Stimulated activated naive CD4-positive, alpha-beta T cell (primary cell): Measurements from ENCODE around the gene C1orf174.
A peak's percentile ranks its signal among the peaks of the same experiment; 100 is the strongest.

Experiments used
- DNase-seq, 6 experiments: peaks; one replicate each; lab custom pipeline; 2025; lab: John Stamatoyannopoulos, UW

Gene C1orf174

DNA sequence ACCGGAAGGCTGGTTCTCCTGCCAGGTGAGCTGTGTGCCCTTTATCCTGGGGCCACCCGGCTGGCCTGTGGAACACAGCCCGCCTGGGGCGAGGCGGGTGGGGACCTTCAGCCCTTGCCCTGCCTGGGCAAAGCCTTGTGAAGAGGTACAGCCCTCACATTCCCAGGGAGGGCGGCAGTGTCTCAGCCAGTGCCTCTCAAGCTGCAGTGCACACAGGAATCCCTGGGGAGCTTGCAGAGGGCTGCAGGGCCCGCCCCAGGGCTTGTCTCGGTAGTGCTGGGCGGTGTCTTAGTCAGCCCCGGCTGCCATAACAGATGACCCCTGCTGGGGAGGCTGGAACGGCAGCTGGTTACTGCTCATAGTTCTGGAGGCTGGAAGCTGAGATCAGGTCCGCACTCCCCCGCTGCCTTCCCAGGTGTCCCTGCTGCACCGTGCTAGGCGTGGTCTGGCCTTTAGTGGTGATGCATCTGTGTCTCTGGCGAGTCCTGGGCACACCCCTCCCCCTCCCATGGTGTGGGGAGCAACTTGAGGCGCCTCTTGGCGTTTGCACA lies 30.2 kb downstream of the C1orf174 start:
- DNase-seq, result no peak

DNA sequence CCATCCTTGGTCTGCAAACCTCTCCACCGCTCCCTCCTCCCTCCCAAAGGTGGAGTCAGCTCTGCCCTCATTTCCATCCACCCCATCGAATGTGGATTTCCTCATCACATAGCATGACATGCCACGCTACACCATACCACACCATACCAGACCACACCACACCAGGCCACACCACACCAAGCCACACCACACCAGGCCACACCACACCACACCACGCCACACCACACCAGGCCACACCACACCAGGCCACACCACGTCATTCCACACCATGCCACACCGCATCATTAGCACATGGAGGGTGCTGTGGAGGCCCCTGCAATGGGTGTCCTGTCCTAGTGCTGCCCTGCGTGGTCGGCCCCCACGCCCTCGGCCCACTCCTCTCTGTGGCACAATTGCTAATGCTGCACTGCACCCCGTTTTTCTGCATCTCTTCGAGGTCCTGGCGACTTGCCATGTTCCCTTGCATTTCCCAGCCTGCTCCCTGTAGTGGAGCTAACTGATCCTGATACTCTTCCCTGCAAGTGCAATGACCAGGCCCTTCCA lies 31.5 kb downstream of the C1orf174 start:
- DNase-seq, result no peak

DNA sequence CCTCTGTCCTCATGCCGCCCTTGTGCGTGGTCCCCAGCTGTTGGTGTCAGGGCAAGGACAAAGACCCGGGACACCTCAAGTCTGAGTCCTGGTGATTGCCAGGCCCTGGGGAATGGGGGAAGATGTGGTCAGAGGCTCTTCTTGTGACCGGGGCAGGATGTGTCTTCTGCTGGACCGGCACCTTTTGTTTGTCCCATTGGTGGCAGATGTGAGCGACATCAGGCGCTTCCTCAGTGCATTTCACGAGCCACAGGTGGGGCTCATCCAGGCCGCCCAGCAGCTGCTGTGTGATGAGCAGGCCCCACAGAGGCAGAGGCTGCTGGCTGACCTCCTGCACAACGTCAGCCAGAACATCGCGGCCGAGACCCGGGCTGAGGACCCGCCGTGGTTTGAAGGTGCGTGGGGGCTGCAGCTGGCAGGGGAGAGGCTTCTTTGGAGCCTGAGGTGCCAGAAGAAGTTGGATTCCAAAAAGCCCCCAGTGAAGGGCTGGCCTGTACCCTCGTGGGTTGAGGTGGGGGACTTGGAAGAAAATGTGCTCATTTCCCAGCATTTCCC lies 34.4 kb downstream of the C1orf174 start:
- DNase-seq, result no peak

DNA sequence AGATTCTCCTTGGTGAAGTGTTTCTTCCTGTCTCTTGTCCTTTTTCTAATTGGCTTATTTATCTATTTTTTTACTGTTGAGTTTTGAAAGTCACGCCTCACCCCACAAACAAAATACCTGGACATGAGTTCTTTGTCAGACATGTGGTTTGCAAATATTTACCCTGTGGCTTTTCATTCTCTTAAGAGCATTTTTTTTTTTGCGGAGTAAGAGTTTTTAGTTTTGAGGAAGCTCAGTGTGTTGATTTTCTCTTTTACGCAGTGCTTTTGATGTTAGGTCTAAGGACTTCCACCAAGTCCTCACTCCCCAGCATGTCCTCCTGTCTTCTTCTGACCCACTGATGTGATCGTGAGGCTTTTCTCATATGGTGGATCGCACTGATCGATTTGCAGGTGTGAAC lies 35.2 kb downstream of the C1orf174 start:
- DNase-seq, result no peak

DNA sequence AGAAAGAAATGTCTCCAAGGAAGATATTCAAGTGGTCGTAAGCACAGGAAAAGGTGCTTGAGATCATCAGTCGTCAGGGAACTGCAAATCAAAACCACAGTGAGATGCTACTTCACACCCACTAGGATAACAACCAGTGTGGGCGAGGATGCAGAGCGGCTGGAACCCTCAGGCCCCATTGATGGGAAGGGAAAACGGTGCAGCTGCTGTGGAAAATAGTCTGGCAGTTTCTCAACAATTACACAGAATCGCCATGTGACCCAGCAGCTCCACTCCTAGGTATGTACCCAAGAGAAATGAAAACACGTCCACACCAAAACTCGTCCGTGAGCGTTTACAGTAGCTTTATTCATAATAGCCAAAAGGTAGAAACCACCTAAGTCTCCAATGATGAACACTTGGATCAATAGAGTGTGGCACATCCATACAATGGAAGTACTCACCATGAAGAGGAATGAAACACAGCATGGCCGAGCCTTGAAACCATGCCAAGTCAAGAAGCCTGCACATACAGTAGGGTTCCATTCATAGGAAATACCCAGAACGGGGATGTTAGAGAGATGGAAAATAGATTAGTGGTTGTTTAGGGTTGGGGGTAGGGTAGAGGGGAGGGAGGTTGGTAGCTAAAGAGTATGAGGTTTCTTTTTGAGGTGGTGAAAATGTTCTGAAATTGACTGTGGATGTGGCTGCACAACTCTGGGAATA lies 36.7 kb downstream of the C1orf174 start:
- DNase-seq, result no peak

DNA sequence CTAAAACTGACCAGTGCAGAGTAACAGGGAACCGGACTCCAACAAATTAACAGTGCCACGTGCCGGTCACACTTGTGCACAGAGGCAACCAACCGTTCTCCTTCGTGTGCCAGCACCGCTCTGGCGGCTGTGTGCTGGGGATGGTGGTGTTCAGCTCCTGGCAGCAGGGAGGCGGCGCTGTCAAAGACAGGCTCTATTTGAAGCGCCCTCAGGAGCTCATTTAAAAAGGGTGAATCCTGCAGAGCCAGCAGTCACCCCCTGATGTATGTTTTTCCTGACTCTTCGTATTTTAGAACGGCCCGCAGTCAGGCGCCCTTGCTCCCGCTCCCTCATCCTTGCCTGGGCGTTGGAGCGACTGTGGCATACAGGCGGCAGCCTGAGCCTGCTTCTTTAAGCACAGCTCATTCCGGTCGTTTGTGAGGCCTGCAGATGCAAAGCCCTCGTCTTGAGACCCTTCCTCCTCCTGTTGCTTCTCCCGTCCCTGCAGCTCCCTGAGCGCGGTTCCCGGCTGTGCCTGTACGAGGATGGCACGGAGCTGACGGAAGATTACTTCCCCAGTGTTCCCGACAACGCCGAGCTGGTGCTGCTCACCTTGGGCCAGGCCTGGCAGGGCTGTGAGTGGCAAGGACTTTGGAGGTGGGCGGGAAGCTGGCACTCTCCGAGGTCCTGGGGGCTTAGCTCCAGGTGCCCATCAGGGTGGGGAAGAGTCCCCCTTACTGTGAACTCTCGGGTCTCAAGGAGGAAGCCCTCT lies 41.7 kb downstream of the C1orf174 start:
- DNase-seq, result no peak

DNA sequence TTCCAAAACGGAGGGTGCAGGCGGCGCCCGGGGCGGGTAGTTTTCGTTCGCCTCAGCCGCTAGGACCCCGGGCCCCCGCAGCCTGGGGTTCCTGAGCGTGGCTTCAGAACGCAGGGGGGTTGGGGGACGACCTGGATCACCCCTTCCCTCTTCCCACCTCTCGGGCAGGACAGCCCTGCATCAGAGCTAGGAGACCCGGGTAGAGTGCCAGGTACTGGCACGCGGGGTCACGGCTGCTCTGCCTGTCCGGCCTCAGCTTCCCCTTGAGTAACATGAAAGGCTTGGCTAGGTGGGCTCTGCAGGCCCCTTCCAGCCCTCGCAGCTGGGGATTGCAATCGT lies 42.3 kb downstream of the C1orf174 start:
- DNase-seq, result no peak

DNA sequence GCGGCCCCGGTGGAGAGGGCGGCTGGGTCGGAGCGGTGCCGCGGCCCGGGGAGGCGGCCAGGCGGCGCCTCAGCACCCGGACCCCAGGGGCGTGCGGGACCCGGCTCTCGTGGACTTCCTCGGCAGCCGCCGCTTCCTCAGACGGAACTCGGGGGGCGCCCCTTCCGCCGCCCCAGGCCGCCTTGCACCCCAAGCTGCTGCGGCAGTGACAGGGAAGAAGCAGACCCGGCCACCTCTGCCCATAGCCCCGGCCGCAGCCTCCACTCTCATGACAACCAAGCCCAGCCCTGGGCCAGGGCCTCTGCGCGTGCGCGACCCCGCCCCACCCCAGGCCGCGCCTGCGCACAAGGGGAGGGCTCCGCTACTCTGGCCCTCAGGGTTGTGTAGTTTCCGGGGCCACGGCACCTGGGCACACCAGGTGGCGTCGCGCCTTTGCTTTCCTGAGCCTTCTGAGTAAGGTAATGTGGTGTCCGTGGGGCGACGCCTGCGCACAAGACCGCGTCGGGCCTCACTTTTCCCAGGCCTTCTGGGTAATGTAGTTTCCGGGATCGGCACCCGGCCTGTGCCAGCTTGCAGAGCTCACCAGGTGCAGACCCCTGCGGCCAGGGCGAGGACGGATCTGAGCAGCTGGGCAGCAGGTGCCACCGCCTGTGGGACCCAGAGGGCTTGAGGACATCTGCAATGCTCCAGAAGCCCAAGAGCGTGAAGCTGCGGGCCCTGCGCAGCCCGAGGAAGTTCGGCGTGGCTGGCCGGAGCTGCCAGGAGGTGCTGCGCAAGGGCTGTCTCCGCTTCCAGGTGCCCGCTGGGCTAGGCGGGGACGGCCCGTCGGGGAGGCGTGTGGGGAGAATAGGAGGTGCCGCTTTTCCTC lies 42.9 kb downstream of the C1orf174 start, which contains the start of the genes CEP104 and DFFB:
Gene CEP104, minus strand, starts transcription at position 289 of the 868 bp plus-strand sequence. CDS start 4,804 bp downstream, outside the sequence.
Gene DFFB, plus strand, starts transcription at position 554 of the 868 bp plus-strand sequence. Its CDS starts 128 bp downstream, at position 682.
- DNase-seq, result peak; percentile 95 to 98 (median 96)

DNA sequence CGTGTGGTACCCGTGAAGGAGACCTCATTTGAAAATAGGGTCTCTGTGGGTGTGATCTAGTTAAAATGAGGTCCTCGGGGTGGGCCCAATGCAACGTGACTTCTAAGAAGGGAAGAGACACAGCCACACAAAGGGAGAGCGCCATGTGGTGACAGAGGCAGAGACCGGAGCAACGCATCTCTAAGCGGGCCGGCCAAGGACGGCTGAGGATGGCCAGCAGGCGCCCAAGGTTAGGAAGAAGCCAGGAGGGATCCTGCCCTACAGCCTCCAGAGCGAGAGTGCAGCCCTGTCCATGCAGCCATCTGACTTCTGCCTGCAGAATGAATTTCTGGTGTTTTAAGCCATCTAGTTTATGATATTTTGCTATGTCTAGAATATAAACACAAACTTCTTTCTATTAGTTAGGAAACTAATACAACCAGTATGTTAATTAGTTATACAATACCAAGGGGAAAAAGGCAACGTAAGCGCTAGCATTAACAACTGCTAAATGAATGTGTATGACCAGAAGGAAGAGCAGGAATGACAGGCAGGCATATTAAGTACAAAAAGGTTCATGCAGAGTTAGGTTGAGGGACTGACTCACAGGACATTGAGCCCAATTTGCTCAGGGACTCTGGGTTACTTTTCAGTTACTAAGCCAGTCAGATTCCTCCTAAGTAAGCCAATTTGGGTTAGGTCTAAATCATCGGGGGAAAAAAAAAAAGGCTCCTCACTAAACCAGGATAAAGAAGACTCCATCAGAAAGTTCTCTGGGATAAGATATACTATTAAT lies 47.2 kb downstream of the C1orf174 start:
- no peak for DNase-seq

DNA sequence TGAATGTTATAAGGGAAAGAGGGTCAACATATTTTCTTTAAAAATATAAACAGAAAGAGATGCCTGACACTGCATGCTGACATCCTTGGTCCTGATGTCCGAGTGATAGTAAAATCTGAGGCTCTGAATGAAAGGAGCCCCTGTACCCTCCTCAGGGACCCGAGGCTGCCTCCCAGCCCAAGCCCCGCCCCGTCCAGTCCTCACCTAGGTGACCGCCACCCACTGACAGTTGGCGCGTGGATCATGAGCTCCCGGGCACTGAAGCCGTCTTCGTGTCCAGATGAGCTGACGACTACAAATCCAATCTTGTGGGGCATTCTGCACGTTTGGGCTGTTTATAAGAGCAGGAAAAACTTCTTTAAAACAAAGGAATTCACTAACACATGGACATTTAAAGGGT lies 48.0 kb downstream of the C1orf174 start:
- no peak for DNase-seq

DNA sequence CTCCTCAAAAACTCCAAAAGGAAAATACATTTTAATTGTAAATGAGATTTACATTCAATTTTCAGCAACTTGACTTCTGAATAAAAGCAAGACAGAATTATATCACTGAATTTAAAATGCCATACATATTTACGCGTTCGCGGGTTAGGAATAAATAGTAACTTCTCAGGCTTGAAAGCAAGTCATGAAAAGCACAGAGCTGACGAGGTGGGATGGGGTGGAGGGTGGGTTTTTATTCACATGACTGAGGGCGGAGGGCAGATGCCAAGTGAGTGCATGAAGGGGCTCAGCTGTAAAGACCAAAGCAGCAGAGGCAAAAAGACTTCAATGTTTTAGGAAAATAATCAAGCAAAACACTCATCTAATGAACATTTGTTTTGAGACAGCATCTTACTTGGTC lies 48.8 kb downstream of the C1orf174 start:
- no peak for DNase-seq

DNA sequence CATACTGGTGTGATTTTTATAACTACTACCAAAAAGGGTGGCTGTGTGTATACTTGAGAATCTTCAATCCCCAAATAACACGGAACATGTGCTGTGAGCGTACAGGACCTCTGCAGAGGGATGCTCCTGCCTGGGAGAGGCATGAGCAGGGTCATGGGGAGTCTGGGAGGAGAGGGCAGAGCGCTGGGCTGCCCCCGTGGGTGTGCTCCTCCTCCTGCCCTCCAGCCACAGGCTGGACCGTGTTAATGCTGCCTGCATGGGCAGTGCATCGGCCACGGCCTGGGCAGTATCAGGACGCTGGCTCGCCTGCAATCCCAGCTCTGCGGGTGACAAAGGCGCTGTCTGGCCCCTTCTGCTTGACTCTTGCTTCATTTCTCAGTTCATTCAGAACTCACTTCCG lies 49.2 kb downstream of the C1orf174 start:
- DNase-seq, result no peak

DNA sequence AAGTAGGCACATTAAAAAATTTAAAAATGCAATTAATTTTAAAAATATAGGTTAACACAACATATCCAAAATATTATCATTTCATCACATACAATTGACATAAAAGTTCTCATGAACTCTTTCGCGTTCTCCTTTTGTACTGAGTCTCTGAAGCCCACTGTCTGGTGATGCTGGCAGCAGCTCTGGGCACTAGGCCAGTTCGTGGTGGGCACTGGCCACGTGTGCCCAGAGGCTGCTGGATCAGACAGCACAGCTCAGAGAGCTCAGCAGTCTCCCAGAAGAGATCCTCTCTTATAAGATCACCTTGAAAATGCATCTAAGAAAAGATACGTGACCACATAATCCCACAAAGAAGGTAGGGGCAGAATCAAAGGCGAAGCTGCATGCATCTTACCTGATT lies 53.0 kb downstream of the C1orf174 start:
- no peak for DNase-seq

DNA sequence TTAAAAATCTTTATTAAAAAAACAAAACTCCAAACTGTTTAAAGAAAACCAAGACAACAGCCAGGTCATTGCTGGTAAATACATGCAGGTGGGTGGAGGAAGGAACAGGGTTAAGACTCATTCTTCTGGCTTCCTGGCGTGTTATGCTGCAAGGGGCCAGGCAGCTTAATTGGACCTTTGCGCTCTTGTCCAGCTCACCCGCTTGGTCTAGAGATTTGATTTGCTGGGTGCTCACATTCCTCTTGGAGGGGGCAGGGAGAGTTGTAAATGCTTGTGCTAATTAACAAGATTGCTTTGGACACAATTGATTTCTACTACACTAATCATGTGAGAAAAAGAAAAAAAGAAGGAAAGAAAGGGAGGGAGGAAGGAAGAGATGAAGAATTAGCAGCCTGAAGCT lies 53.5 kb downstream of the C1orf174 start:
- no peak for DNase-seq

DNA sequence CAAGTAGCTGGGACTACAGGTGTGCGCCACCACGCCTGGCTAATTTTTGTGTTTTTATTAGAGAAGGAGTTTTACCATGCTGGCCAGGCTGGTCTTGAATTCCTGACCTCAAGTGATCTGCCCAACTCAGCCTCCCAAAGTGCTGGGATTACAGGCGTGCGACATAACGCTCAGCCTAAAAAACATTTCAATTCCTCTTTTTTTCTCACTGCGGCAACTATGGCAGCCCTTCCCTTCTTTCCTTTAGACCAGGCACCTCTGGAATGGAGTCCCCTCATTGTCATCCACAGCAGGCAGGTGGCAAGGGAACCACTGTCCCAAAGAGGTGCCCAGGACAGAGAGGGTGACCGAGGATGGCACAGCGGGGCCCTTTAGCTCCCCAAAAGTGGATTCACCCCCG lies 57.2 kb downstream of the C1orf174 start:
- no peak for DNase-seq

DNA sequence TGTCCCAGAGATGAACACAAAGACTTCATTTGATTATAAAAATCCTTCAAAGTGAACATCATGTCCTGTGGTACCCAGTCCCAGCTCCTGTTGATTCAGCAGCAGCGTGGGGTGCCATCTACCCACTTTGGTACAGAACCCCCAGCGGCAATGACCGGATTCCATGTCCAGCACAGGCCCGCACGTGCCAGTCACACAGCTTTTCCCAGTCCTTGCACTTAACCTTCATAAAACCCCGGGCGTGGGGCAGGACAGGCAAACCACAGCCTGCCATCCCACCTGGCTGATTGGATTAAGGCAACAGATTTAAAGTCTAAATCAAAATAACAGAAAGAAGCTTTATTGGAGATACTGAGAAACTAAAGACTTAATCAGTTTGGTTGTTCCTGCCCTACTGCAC lies 58.6 kb downstream of the C1orf174 start:
- no peak for DNase-seq
